GM19099 (cell line): ENCODE results near the gene IER2.

Experiments
- POLR2A ChIP-seq: IDR thresholded peaks from 3 replicates; pipeline ENCODE4 v1.6.1; 2011; ENCODE audit warnings: low read depth; ENCODE audit not compliant: insufficient read length; ENCODE audit errors: extremely low read depth

IER2 gene

DNA sequence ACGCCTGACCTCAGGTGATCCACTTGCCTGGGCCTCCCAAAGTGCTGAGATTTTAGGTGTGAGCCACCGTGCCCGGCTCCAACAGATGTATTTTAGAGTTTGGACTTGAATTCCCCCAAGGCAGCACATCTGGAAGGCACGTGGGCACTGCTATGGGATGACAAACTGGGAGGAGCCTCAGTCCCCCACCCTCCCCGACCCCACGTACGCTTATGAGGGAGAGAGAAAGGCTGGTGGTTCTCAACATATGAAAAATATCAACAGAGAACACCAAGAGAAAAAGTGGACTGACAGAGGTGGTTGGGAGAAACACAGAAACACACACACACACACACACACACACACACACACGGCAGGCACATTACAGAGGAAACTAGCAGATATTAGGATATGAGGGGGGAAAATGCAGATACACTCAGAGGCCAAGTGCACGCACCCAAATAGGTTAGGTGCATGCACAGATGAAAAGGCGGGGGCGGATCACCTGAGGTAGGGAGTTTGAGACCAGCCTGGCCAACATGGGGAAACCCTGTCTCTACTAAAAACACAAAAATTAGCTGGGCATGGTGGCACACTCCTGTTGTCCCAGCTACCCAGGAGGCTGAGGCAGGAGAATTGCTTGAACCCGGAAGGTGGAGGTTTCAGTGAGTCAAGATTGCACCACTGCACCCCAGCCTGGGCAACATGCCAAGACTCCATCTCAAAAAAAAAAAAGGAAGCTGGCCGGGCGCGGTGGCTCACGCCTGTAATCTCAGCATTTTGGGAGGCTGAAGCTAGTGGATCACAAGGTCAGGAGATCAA, 3.2 kb upstream of the IER2 start:
- TF ChIP-seq POLR2A, result no peak

GRCh38 chr19:13149628-13150186, 504 bp upstream of the IER2 start:
- no peak for TF ChIP-seq POLR2A

GRCh38 chr19:13150931-13151604, 857 bp downstream of the IER2 start:
- TF ChIP-seq POLR2A, result no peak

DNA sequence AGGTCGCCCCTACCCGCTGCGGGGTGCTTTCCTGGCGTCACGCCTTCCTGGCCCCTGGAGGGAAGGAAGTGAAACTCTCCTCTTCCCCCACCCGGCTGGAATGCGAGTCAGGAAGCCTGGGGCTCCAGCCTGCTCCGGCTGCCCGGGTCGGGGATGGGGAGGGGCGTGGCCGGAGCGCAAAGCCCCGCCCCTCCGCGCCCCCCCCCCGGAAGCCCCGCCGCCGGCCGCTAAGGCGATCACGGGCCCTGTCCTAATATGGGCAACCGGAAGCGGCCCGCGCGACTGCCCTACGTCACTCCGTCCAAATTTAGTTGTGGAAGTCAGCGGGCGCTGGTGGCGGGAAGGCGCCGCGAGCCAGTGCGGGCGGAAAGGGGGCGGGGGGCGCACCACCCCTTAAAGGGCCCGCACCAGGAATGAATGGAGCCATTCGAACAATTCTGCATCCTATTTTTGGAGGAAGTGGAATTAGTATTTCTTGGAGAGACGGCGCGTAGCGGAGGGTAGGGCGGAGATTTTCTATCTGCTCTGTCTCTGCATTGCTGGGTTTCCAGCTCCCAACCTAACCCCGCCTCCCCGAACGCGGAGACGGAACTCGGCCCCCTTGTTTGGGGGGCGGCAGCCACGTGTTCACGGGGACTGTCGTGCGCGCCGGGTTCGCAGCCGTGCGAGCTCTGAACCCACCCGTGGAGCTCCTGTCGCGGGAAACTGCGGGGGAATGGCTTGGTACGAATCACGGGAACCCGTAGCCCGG, 1.6 kb downstream of the IER2 start:
- TF ChIP-seq POLR2A, result peak; percentile 37

DNA sequence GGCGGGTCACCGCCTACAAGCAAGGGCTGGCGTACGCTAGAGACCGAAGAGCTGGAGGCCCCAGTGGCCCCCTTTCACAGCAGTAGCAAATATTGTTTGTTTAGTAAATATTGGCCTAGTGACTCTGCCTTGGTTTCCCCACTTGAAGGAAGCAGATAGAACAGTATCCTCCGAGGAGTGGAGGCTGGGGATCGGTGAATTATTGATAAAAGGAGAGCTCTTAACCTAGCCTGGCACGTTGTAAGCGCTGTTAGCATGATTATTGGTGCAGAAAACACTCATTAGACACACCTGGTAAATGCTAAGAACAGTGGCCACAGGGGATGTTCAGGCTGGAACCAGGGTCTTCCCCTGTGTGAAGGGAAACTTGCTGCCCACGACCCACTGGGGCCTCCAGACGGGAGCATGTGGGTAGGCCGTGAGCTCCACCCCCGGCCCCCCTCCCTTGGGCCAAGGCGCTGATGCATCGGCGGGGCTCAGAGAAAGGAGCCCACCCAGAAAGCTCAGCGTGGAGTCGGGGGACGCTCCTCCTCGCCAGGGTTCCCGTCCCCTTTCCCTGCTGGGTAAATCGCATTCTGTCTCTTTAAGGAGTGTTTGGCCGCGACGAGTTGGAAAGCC, 2.3 kb downstream of the IER2 start:
- no peak for TF ChIP-seq POLR2A

DNA sequence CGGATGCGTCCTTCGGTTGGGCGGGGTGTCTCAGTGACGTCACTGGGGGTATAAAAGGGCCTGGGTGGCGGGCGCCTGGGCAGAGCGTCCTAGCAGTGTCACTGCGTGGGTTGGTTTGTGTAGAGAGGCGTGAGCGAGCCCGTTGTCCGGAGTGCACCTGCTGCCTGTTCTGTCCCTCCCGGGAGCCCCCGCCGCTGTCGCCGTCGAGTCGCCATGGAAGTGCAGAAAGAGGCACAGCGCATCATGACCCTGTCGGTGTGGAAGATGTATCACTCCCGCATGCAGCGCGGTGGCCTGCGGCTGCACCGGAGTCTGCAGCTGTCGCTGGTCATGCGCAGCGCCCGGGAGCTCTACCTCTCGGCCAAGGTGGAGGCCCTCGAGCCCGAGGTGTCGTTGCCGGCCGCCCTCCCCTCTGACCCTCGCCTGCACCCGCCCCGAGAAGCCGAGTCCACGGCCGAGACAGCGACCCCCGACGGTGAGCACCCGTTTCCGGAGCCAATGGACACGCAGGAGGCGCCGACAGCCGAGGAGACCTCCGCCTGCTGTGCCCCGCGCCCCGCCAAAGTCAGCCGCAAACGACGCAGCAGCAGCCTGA, 2.9 kb downstream of the IER2 start:
- TF ChIP-seq POLR2A, result peak; percentile 100

DNA sequence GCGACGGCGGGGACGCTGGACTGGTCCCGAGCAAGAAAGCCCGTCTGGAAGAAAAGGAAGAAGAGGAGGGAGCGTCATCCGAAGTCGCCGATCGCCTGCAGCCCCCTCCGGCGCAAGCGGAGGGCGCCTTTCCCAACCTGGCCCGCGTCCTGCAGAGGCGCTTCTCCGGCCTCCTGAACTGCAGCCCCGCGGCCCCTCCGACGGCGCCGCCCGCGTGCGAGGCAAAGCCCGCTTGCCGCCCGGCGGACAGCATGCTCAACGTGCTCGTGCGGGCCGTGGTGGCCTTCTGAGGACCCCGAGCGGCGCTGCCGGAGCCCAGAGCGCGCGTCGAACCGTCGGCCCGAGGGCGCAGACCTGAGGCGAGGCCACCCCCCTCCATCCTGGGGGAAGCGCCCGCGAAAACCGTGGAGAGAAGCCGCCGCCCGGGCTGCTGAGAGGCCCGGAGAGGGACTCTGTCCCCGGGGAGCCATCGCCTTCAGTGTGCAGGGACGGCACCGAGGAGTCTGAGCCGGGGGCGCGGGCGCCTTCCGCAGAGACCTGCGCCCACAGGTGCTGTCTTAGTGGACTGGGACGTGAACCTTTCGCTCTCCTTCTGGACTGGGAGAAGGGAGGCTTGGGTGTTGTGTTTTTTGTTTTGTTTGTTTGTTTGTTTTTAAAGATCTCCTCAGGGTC, 3.5 kb downstream of the IER2 start:
- no peak for TF ChIP-seq POLR2A

DNA sequence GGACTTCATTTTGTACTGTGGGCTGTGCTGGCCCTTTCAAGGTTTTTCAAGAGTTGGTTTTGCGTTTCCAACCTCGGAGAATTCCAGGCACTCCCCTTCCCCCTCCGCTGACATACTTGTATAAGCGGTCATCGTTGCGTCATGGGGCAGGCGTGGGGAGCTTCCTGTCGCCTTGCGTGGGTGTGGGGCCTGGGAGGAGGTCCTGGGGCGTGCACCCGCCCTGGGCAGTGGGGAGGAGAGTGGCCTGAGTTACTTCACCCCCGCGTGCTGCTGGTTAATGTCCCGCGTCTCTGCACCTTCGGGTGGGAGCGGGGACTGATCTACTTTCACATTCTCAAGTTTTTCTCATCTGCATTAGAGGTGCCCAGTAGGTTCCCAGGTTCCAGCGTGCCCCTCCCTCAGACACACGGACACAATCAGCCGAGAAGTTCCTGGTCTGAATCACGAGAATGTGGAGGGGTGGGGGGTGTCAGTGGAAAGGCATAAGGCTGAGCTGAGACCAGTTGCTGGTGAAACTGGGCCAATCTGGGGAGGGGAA, 4.1 kb downstream of the IER2 start:
- TF ChIP-seq POLR2A, result peak; percentile 20

- TF ChIP-seq POLR2A, result peak; percentile 71
Measured at GRCh38 chr19:13154911-13155471, 4.8 kb downstream of the IER2 start.

DNA sequence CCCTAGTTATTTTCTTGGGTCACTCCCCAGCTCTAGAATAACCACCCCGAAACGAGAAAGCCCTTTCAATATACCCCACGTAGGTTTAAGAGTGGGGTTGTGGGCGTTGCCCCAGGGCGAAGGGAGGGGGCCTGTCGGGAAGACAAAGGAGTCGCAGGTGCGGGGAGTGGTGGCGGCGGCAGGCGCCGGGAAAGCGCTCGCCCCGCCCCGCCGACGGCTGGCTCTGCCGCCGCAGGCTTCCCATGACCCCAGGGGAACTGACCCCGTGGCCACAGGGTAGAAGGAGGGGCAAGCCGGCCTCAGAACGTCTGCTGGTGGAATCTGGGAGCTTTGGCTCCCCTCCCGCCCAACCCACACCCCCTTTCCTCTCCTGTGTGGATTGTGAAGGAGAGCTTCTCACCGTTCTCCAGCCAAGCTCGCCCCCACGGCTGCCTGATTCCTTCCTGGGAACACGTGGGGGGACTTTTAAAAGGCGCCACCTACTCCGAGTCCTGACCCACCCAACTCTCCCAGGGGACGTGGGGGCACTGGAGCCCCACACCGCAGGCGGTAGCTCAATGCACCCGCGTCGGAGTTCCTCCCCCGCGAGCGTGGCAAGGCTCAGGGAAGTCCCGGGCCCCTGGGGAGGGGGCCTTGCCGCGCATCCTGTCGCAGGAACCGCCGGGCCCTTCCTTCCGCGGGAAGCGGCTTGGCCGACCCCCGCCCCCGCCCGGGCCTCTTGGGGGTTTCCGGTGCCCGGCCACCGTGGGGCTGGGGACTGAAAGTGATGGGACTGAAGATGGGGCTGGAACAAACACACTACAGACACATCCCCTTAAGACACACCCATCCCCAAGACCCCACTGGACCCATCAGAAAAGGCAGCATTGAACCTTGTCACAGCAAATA, 5.5 kb downstream of the IER2 start:
- TF ChIP-seq POLR2A, result peak; percentile 51

DNA sequence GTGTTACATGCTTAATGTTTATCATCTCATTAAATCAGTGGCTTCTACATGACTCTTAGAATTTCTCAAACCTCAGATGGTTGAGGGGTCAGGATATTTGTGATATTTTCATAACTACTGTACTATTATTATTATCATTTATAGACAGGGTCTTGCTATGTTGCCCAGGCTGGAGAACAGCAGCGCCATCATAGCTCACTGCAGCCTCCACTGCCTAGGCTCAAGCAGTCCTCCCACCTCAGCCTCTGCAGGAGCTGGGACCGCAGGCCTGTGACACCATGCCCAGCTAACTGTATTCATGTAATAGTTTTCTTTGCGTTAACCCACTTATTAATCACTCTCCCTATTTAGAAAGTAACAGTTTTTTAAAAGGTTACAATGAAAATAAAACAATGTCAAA, 9.5 kb downstream of the IER2 start:
- TF ChIP-seq POLR2A, result no peak

- TF ChIP-seq POLR2A, result no peak
Measured at GRCh38 chr19:13160557-13160956, 10.3 kb downstream of the IER2 start.
